Measurements from ENCODE around the gene RNF167.

DNA sequence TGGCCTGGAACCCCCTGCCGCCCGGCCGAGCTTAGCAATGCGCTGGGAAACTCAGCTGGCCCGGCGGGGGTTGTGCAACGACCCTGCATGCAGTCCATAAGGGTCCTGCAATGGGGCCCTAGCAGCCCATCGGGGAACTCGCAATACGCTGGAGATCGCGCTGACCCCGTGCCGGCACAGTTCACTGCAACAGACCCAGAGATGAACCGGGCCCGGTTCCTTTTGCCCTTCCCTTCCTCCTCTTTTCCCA is 597 bp upstream of the RNF167 start:
- TF ChIP-seq PAX8 (CRISPR knock-in tag; IDR thresholded peaks at IDR 0.05; ENCODE audit: borderline replicate concordance) = no peak
- TF ChIP-seq, protein P1, sequence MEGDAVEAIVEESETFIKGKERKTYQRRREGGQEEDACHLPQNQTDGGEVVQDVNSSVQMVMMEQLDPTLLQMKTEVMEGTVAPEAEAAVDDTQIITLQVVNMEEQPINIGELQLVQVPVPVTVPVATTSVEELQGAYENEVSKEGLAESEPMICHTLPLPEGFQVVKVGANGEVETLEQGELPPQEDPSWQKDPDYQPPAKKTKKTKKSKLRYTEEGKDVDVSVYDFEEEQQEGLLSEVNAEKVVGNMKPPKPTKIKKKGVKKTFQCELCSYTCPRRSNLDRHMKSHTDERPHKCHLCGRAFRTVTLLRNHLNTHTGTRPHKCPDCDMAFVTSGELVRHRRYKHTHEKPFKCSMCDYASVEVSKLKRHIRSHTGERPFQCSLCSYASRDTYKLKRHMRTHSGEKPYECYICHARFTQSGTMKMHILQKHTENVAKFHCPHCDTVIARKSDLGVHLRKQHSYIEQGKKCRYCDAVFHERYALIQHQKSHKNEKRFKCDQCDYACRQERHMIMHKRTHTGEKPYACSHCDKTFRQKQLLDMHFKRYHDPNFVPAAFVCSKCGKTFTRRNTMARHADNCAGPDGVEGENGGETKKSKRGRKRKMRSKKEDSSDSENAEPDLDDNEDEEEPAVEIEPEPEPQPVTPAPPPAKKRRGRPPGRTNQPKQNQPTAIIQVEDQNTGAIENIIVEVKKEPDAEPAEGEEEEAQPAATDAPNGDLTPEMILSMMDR (CRISPR knock-in tag; IDR thresholded peaks at IDR 0.05) = no peak
- no peak for TF ChIP-seq XBP1 (CRISPR knock-in tag; IDR thresholded peaks at IDR 0.05)
- 0 out of 2 replicates have a peak, but pooled peaks have one; percentile 31 for TF ChIP-seq KAT7 (CRISPR knock-in tag; IDR thresholded peaks at IDR 0.05; ENCODE audit: borderline replicate concordance)
- no peak for TF ChIP-seq KLF11 (CRISPR knock-in tag; IDR thresholded peaks at IDR 0.05)
- no peak for TF ChIP-seq JUND (CRISPR knock-in tag; IDR thresholded peaks at IDR 0.05)
- no peak for TF ChIP-seq NR2C2 (CRISPR knock-in tag; IDR thresholded peaks at IDR 0.05; ENCODE audit: borderline replicate concordance)
- no peak for TF ChIP-seq HIVEP1 (CRISPR knock-in tag; IDR thresholded peaks at IDR 0.05)
- TF ChIP-seq TP53 (CRISPR knock-in tag; conservative IDR thresholded peaks at IDR 0.05) = 0 out of 2 replicates have a peak, but pooled peaks have one; percentile 75
- no peak for TF ChIP-seq SAFB2 (CRISPR knock-in tag; IDR thresholded peaks at IDR 0.05; ENCODE audit: borderline replicate concordance, low read depth)
- no peak for TF ChIP-seq RBFOX2 (IDR thresholded peaks at IDR 0.05; ENCODE audit: low read depth, low read length)

All from HepG2 (cell line).